Uterus (tissue), 4 donors: Measurements from ENCODE around the gene GPR68. TPM values are rescaled to one million over a fixed set of nuclear protein-coding genes. Genes with fewer than 3 reads are reported as not detected.
"Not testable (repeated sequence)": the region's sequence is repeated elsewhere in the genome, so short reads cannot be mapped to it uniquely, and the experiment has no call there.

Experiments
- DNase-seq, 2 donors: peaks; one replicate each; pipeline ENCODE4 v3.0.0-alpha.2; 2019 to 2020
- H3K27ac ChIP-seq, 2 donors: fragments of 200-600 bp; sonication (generic); 1 replicate in 1 of 2; 2 replicates in 1 of 2; pipeline ENCODE4 v1.5.1; 2016 to 2018
- H3K27me3 ChIP-seq, 2 donors: fragments of 200-600 bp; sonication (generic); one replicate each; pipeline ENCODE4 v1.5.1; 2018 to 2019; ENCODE audit warnings: control low read depth in 1 of 2
- H3K36me3 ChIP-seq, 2 donors: fragments of 200-600 bp; sonication (generic); one replicate each; pipeline ENCODE4 v1.5.1; 2019; ENCODE audit warnings: control low read depth in 1 of 2
- H3K4me1 ChIP-seq, 2 donors: fragments of 200-600 bp; sonication (generic); one replicate each; pipeline ENCODE4 v1.5.1; 2018 to 2019; ENCODE audit warnings: control low read depth in 1 of 2
- H3K4me3 ChIP-seq, 2 donors: fragments of 200-600 bp; sonication (generic); 1 replicate in 1 of 2; 2 replicates in 1 of 2; pipeline ENCODE4 v1.5.1; 2018 to 2019; ENCODE audit warnings: mild to moderate bottlenecking in 1 of 2
- H3K9me3 ChIP-seq, 2 donors: fragments of 200-600 bp; sonication (generic); one replicate each; pipeline ENCODE4 v1.5.1; 2019; ENCODE audit warnings: control low read depth in 1 of 2
- POLR2A ChIP-seq, 2 donors: fragments of 450-650 bp; IDR thresholded peaks; one replicate each; pipeline ENCODE4 v1.6.1; 2016; ENCODE audit warnings: antibody characterized with exemption in 2 of 2, mild to moderate bottlenecking in 1 of 2, moderate library complexity in 1 of 2
- intact Hi-C: fragments of 100-400 bp; cut with DNase I; formaldehyde crosslinking; loops from one replicate; pipeline ENCODE4 v1.15.1; 2023; ENCODE audit warnings: low total_unique reads
- total RNA-seq, 4 donors: library from RNA; depleted of rRNA in 3 of 4; stranded (reverse); fragments of >200 nt in 3 of 4; gene quantifications; one replicate each; pipeline versions ENCODE4 v1.1.0 to v1.2.4, GENCODE V29; 2014 to 2023
- TF ChIP-seq, protein P1 (sequence below), 4 experiments: fragments of 200-600 bp in 2 of 4; fragments of 450-650 bp in 2 of 4; sonication (generic) in 2 of 4; IDR thresholded peaks; one replicate each; pipeline ENCODE4 v1.5.1; 2016 to 2019; ENCODE audit warnings: antibody characterized with exemption in 4 of 4, mild to moderate bottlenecking in 2 of 4, moderate library complexity in 1 of 4
- donor health status: DM: yes; HTN: yes; CAD: no.

The GPR68 gene
- total RNA-seq, 4 donors from 2014 or later: 0.48 to 0.98 TPM; not detected in 2

DNA sequence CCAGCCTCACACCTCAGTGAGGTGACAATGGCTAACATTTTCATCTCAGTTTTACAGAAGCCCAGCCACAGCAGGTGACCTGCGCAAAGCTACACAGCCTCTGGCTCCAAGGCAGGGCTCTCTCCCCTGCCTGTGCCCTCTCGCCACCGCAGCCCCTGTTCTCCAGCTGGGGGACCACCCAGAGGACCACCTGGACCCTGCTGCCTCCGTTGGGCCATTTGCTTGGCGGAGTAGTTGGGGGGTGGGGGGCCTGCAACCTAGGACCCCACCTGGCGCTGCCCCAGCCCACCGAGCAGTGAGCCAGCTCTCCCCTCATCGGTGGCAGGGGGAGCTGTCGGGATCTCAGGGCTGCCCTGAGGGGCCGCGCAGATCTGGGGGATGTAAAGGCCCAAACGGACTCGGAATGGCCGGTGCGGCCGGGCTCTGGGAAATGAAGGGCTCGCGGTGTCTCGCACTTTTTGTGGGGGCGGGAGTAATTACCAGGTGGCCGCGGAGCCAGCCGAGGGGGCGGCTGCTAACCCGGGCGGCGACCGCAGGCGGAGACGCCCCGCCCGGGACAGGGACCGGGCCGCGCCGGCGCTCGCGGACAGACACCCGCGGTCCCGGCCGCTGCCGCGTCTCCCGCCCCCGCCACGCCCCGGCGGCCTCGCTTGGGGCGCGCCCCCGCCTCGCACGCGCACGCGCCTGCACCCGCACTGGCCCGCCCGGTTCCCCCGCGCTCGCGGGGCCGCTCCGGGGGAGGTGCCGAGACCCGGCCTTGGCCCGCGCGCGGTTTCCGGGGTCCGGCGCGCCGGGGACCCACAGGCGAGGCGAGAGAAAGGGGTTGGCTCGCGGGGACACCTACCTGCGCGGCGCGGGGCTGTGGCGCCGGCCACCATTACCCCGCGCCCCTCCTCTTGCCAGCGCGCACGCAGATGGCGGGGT lies 8.6 kb upstream of the GPR68 start:
- peak overlapping the region; percentile 50 to 54 for H3K4me3 ChIP-seq
- H3K4me1 ChIP-seq: peaks cover 0 to 12% of the 10 kb centered on the region in 2 donors
- peak in 1 of 2 donors; percentile 44 for DNase-seq
- H3K27me3 ChIP-seq: no peaks in the 10 kb centered on the region
- no peaks in the 10 kb centered on the region for H3K9me3 ChIP-seq
- H3K36me3 ChIP-seq: no peaks in the 10 kb centered on the region
- intact Hi-C loops: no loop called here
- no peak for TF ChIP-seq POLR2A (IDR thresholded peaks at IDR 0.05)
- TF ChIP-seq, protein P1, sequence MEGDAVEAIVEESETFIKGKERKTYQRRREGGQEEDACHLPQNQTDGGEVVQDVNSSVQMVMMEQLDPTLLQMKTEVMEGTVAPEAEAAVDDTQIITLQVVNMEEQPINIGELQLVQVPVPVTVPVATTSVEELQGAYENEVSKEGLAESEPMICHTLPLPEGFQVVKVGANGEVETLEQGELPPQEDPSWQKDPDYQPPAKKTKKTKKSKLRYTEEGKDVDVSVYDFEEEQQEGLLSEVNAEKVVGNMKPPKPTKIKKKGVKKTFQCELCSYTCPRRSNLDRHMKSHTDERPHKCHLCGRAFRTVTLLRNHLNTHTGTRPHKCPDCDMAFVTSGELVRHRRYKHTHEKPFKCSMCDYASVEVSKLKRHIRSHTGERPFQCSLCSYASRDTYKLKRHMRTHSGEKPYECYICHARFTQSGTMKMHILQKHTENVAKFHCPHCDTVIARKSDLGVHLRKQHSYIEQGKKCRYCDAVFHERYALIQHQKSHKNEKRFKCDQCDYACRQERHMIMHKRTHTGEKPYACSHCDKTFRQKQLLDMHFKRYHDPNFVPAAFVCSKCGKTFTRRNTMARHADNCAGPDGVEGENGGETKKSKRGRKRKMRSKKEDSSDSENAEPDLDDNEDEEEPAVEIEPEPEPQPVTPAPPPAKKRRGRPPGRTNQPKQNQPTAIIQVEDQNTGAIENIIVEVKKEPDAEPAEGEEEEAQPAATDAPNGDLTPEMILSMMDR (IDR thresholded peaks at IDR 0.05): no peak
- H3K27ac ChIP-seq: peak overlapping the region; percentile 43 to 60

GRCh38 chr14:91250912-91251311 lies 6.4 kb upstream of the GPR68 start:
- TF ChIP-seq, protein P1 (IDR thresholded peaks at IDR 0.05): no peak
- H3K4me1 ChIP-seq: peaks cover 0 to 12% of the 10 kb centered on the region in 2 donors
- no peaks in the 10 kb centered on the region for H3K36me3 ChIP-seq
- H3K9me3 ChIP-seq: no peaks in the 10 kb centered on the region
- H3K27me3 ChIP-seq: no peaks in the 10 kb centered on the region
- no peak overlapping the region for H3K27ac ChIP-seq
- intact Hi-C loops: no loop called here
- DNase-seq: no peak
- H3K4me3 ChIP-seq: no peak overlapping the region

DNA sequence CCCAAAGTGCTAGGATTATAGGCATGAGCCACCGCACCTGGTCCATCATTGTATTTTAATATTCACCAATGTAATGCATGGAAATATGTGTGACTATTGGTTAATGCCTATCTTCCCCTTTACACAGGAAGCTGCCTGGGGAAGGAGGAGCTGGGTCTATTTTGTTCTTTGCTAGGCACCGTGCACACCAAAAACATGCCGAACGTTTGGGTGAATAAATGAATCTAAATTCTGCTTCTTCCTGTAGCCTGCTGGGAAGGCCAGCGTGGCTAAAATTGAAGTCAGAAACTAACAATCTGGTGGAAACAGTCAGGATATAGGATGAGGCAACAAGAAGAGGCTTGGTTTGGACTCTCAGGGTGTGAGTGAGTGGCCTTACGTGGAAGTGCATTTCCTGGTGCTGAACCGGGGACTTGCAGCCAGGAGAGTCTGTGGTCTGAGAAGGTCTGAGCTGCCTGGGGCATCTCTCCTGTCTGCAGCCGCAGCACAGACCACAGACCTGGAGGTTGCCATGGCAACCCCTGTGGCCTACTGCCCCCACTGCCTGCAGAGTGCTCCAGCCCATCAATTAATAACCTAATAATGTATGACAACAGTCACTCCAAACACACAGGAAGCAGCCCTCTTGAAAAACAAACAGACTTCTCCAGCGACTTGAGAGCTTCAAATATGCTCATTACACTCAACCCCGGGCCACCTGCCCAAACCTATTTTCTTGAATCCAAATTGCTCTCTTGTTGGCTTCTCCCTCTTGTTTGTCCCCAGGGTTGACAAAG lies 5.5 kb upstream of the GPR68 start:
- intact Hi-C loops: no loop called here
- Histone ChIP-seq H3K27ac (no peak overlapping the region), H3K36me3 (no peaks in the 10 kb centered on the region), H3K4me3 (no peak overlapping the region), H3K4me1 (peaks cover 0 to 12% of the 10 kb centered on the region in 2 donors), H3K9me3 (no peaks in the 10 kb centered on the region), H3K27me3 (no peaks in the 10 kb centered on the region)
- TF ChIP-seq, protein P1 (IDR thresholded peaks at IDR 0.05): no peak
- no peak for TF ChIP-seq POLR2A (IDR thresholded peaks at IDR 0.05)
- DNase-seq: no peak

DNA sequence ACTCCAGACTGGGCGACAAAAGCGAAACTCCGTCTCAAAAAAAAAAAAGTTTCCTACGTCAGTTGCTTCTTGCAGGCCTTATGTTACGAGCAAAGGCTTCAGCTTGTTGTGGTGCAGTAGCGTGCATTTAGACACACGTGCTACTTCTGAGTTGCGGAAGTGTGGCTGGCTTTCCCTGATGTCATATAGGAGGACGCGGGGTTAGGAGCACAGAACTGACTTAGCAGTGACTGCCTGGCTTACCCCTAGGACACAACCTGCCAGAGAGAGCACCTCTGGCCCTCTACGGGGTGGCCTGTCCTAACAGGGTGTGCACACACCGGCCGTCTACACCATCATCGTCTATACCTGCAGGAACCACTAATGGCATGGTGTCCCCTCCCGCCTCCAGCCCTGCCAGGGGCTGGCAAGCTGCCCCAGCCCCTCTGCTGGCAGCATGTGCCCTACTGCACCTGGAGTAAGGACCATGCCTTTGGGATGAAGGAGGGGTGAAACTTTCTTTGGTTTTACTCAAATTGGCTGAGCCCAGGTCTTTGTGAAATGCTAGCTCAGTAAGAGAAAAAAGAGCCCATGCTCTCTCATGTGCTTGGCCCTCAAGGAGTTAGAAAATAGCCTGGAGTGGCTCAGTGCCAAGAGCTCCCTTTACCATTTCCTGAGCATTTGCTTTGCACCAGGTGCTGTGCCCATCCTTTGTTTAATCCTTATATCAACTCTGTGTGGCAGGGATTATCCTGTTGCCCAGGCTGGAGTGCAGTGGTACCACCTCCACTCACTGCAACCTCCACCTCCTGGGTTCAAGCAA lies 1.7 kb upstream of the GPR68 start:
- H3K27me3 ChIP-seq: no peaks in the 10 kb centered on the region
- intact Hi-C loops: no loop called here
- no peaks in the 10 kb centered on the region for H3K36me3 ChIP-seq
- no peak overlapping the region for H3K4me3 ChIP-seq
- no peaks in the 10 kb centered on the region for H3K4me1 ChIP-seq
- no peak overlapping the region for H3K27ac ChIP-seq
- DNase-seq: no peak
- no peak for TF ChIP-seq POLR2A (IDR thresholded peaks at IDR 0.05)
- TF ChIP-seq, protein P1 (IDR thresholded peaks at IDR 0.05): no peak
- H3K9me3 ChIP-seq: no peaks in the 10 kb centered on the region

- H3K27ac ChIP-seq, H3K27me3 ChIP-seq, intact Hi-C loops, DNase-seq, H3K9me3 ChIP-seq, H3K4me1 ChIP-seq, H3K4me3 ChIP-seq, H3K36me3 ChIP-seq: not testable (repeated sequence)
Measured at GRCh38 chr14:91245616-91246015, 1.1 kb upstream of the GPR68 start.
